ENCODE measurements around the gene GZMM.

Gene GZMM

GRCh38 chr19:543910-544608, at the start of gene GZMM:
GZMM (plus strand) TSS chr19:544053; CDS start chr19:544072, 19 bp downstream.
- no peak for TF ChIP-seq CTCF (IDR thresholded peaks at IDR 0.05; ENCODE audit: poor library complexity, severe bottlenecking)
- Histone ChIP-seq H3K27ac (ENCODE audit: poor library complexity, severe bottlenecking) (no peak within 1 kb of the TSS), H3K4me3 (ENCODE audit: severe bottlenecking) (no peak within 1 kb of the TSS), H3K36me3 (ENCODE audit: low read depth) (no peaks in the 10 kb centered on the region; the same call in 1 of the 2 replicates), H3K9me3 (ENCODE audit: severe bottlenecking) (no peaks in the 10 kb centered on the region), H3K4me1 (ENCODE audit: insufficient read depth, poor library complexity, severe bottlenecking) (no peaks in the 10 kb centered on the region), H3K27me3 (ENCODE audit: insufficient read depth, poor library complexity, severe bottlenecking) (no peaks in the 10 kb centered on the region)
- no peak for ATAC-seq (ENCODE audit: low read depth)
- no peak for DNase-seq (ENCODE audit: low spot score)

GRCh38 chr19:494171-495080, 49.4 kb upstream of the GZMM start:
- ATAC-seq (ENCODE audit: low read depth) (no peak; the same call in 2 of the 3 replicates), DNase-seq (ENCODE audit: low spot score) (no peak)
- Histone ChIP-seq H3K27ac (ENCODE audit: poor library complexity, severe bottlenecking) (no peak overlapping the region), H3K27me3 (ENCODE audit: insufficient read depth, poor library complexity, severe bottlenecking) (peaks cover 15% of the 10 kb centered on the region), H3K4me1 (ENCODE audit: insufficient read depth, poor library complexity, severe bottlenecking) (no peaks in the 10 kb centered on the region), H3K36me3 (ENCODE audit: low read depth) (no peaks in the 10 kb centered on the region), H3K4me3 (ENCODE audit: severe bottlenecking) (no peak overlapping the region), H3K9me3 (ENCODE audit: severe bottlenecking) (no peaks in the 10 kb centered on the region)
- TF ChIP-seq CTCF (IDR thresholded peaks at IDR 0.05; ENCODE audit: poor library complexity, severe bottlenecking), result no peak

GRCh38 chr19:495081-495401, 48.8 kb upstream of the GZMM start:
- Histone ChIP-seq H3K36me3 (ENCODE audit: low read depth) (no peaks in the 10 kb centered on the region), H3K27me3 (ENCODE audit: insufficient read depth, poor library complexity, severe bottlenecking) (peaks cover 15% of the 10 kb centered on the region), H3K27ac (ENCODE audit: poor library complexity, severe bottlenecking) (no peak overlapping the region), H3K4me1 (ENCODE audit: insufficient read depth, poor library complexity, severe bottlenecking) (no peaks in the 10 kb centered on the region), H3K4me3 (ENCODE audit: severe bottlenecking) (no peak overlapping the region), H3K9me3 (ENCODE audit: severe bottlenecking) (no peaks in the 10 kb centered on the region)
- ATAC-seq (ENCODE audit: low read depth) (no peak), DNase-seq (ENCODE audit: low spot score) (no peak)
- no peak for TF ChIP-seq CTCF (IDR thresholded peaks at IDR 0.05; ENCODE audit: poor library complexity, severe bottlenecking)

- ATAC-seq (ENCODE audit: low read depth) (peak; percentile 52; the same call in 2 of the 3 replicates), DNase-seq (ENCODE audit: low spot score) (no peak)
- H3K9me3 ChIP-seq (ENCODE audit: severe bottlenecking), result no peaks in the 10 kb centered on the region
- peaks cover 15% of the 10 kb centered on the region for H3K27me3 ChIP-seq (ENCODE audit: insufficient read depth, poor library complexity, severe bottlenecking)
- no peaks in the 10 kb centered on the region for H3K4me1 ChIP-seq (ENCODE audit: insufficient read depth, poor library complexity, severe bottlenecking)
- no peak overlapping the region for H3K4me3 ChIP-seq (ENCODE audit: severe bottlenecking)
- H3K27ac ChIP-seq (ENCODE audit: poor library complexity, severe bottlenecking), result no peak overlapping the region
- no peaks in the 10 kb centered on the region for H3K36me3 ChIP-seq (ENCODE audit: low read depth)
- TF ChIP-seq CTCF (IDR thresholded peaks at IDR 0.05; ENCODE audit: poor library complexity, severe bottlenecking), result peak; percentile 63
Measured at GRCh38 chr19:495402-496111, 48.3 kb upstream of the GZMM start.
